Hepatocyte (in vitro differentiated cells): ENCODE data around the gene OVAAL.

ENCODE experiments used
- EZH2 ChIP-seq: fragments of 200-600 bp; sonication (generic); IDR thresholded peaks from 2 replicates; pipeline ENCODE4 v1.6.1; 2016; ENCODE audit warnings: antibody characterized with exemption, mild to moderate bottlenecking, borderline replicate concordance
- EZH2phosphoT487 ChIP-seq: fragments of 200-600 bp; sonication (generic); IDR thresholded peaks from one replicate; pipeline ENCODE4 v1.6.1; 2018; ENCODE audit warnings: antibody characterized with exemption, mild to moderate bottlenecking, low read depth, moderate library complexity; ENCODE audit not compliant: unreplicated experiment, severe bottlenecking
- TF ChIP-seq, protein P1 (sequence below): fragments of 200-600 bp; sonication (generic); IDR thresholded peaks from 2 replicates; pipeline ENCODE4 v1.5.1; 2016; ENCODE audit warnings: antibody characterized with exemption, mild to moderate bottlenecking; ENCODE audit not compliant: poor library complexity

DNA sequence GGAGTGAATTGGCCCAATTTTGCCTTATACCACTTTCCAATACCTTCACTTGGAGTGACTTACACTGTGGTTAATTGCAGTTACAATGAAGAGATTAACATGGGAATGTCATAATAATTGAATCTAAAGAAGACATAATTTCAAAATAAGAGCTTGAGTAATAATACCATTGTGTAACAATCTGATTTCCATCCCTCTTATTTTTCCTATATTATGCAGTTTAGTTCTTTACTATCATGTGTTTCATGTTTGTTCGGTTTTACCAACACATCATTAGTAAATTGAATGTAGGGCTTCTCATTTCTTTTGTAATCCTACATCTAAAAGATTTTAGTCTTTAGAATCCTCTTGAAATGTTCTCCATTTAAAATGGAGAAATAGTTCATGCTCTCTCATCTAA lies 53.9 kb downstream of the OVAAL start:
- TF ChIP-seq, protein P1, sequence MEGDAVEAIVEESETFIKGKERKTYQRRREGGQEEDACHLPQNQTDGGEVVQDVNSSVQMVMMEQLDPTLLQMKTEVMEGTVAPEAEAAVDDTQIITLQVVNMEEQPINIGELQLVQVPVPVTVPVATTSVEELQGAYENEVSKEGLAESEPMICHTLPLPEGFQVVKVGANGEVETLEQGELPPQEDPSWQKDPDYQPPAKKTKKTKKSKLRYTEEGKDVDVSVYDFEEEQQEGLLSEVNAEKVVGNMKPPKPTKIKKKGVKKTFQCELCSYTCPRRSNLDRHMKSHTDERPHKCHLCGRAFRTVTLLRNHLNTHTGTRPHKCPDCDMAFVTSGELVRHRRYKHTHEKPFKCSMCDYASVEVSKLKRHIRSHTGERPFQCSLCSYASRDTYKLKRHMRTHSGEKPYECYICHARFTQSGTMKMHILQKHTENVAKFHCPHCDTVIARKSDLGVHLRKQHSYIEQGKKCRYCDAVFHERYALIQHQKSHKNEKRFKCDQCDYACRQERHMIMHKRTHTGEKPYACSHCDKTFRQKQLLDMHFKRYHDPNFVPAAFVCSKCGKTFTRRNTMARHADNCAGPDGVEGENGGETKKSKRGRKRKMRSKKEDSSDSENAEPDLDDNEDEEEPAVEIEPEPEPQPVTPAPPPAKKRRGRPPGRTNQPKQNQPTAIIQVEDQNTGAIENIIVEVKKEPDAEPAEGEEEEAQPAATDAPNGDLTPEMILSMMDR = no peak
- TF ChIP-seq EZH2 (no peak), EZH2phosphoT487 (no peak)
